Thoracic aorta (tissue), 2 donors: ENCODE measurements around the gene ERMAP. TPM values are rescaled to one million over a fixed set of nuclear protein-coding genes. Genes with fewer than 3 reads are reported as not detected.
"Not testable (repeated sequence)": the region's sequence is repeated elsewhere in the genome, so short reads cannot be mapped to it uniquely, and the experiment has no call there.

Experiments
- ATAC-seq: fragments of 150-250 bp; one replicate; pipeline ENCODE4 v1.8.0; 2017; ENCODE audit warnings: low read depth; ENCODE audit not compliant: insufficient number of reproducible peaks, low FRiP score
- DNase-seq: peaks from one replicate; pipeline ENCODE4 v3.0.0-alpha.2; 2020; ENCODE audit warnings: low spot score
- H3K27ac ChIP-seq, 2 donors: fragments of 200-600 bp; sonication (generic); 1 replicate in 1 of 2; 2 replicates in 1 of 2; pipeline ENCODE4 v1.5.1; 2016; ENCODE audit warnings: mild to moderate bottlenecking in 2 of 2, moderate library complexity in 2 of 2
- H3K27me3 ChIP-seq: fragments of 200-600 bp; sonication (generic); replicated peaks from 2 replicates; pipeline ENCODE4 v1.6.0; 2016; ENCODE audit warnings: mild to moderate bottlenecking; ENCODE audit not compliant: insufficient read depth
- H3K36me3 ChIP-seq: fragments of 200-600 bp; sonication (generic); one replicate; pipeline ENCODE4 v1.5.1; 2016
- H3K4me1 ChIP-seq, 2 donors: fragments of 200-600 bp; sonication (generic); 1 replicate in 1 of 2; 2 replicates in 1 of 2; pipeline versions ENCODE4 v1.5.1 to v1.6.0; 2016; ENCODE audit warnings: low read depth in 2 of 2, mild to moderate bottlenecking in 1 of 2; ENCODE audit not compliant: control insufficient read depth in 1 of 2
- H3K4me3 ChIP-seq: fragments of 200-600 bp; sonication (generic); 2 replicates; pipeline ENCODE4 v1.5.1; 2016; ENCODE audit warnings: mild to moderate bottlenecking
- H3K9me3 ChIP-seq: fragments of 200-600 bp; sonication (generic); 2 replicates; pipeline ENCODE4 v1.5.1; 2016
- CTCF ChIP-seq: fragments of 200-600 bp; sonication (generic); IDR thresholded peaks from one replicate; pipeline ENCODE4 v1.5.1; 2019; ENCODE audit warnings: antibody characterized with exemption
- total RNA-seq, 2 donors: library from RNA; depleted of rRNA; stranded (reverse); fragments of >200 nt; gene quantifications; one replicate each; pipeline versions ENCODE4 v1.1.0 to v1.2.3, GENCODE V29; 2016

ERMAP gene
- total RNA-seq, 2 donors from 2014 or later, result 7.0 to 18.0 TPM

GRCh38 chr1:42849944-42850343 lies 33.0 kb downstream of the ERMAP start:
- no peak for TF ChIP-seq CTCF
- peaks cover 17% of the 10 kb centered on the region for H3K36me3 ChIP-seq
- peaks cover 7 to 11% of the 10 kb centered on the region in 2 donors for H3K4me1 ChIP-seq
- no peak overlapping the region for H3K4me3 ChIP-seq
- DNase-seq, result no peak
- no peak for ATAC-seq
- H3K27ac ChIP-seq, result no peak overlapping the region
- no peaks in the 10 kb centered on the region for H3K9me3 ChIP-seq
- H3K27me3 ChIP-seq, result no peaks in the 10 kb centered on the region

GRCh38 chr1:42851420-42851819 lies 34.5 kb downstream of the ERMAP start:
- ATAC-seq, result no peak

GRCh38 chr1:42851960-42852607 lies 35.2 kb downstream of the ERMAP start:
- no peaks in the 10 kb centered on the region for H3K9me3 ChIP-seq
- TF ChIP-seq CTCF, result no peak
- peaks cover 17% of the 10 kb centered on the region for H3K36me3 ChIP-seq
- no peaks in the 10 kb centered on the region for H3K27me3 ChIP-seq
- no peak overlapping the region for H3K27ac ChIP-seq
- no peak overlapping the region for H3K4me3 ChIP-seq
- peaks cover 4 to 10% of the 10 kb centered on the region in 2 donors for H3K4me1 ChIP-seq
- DNase-seq, result no peak
- no peak for ATAC-seq

More at GRCh38 chr1:42851420-42851819, 34.5 kb downstream of the ERMAP start:
- DNase-seq, result no peak
- no peaks in the 10 kb centered on the region for H3K27me3 ChIP-seq
- peaks cover 4 to 11% of the 10 kb centered on the region in 2 donors for H3K4me1 ChIP-seq
- no peak overlapping the region for H3K4me3 ChIP-seq
- TF ChIP-seq CTCF, result no peak
- no peak overlapping the region for H3K27ac ChIP-seq
- peaks cover 17% of the 10 kb centered on the region for H3K36me3 ChIP-seq
- no peaks in the 10 kb centered on the region for H3K9me3 ChIP-seq

- no peaks in the 10 kb centered on the region for H3K9me3 ChIP-seq
- H3K36me3 ChIP-seq, result peaks cover 17% of the 10 kb centered on the region
- DNase-seq (no peak), ATAC-seq (no peak)
- no peak overlapping the region for H3K27ac ChIP-seq
- no peak overlapping the region for H3K4me3 ChIP-seq
- H3K27me3 ChIP-seq, result no peaks in the 10 kb centered on the region
- H3K4me1 ChIP-seq, result peaks cover 0 to 4% of the 10 kb centered on the region in 2 donors
- TF ChIP-seq CTCF, result no peak
Measured at GRCh38 chr1:42852608-42852980, 35.7 kb downstream of the ERMAP start.

- no peak for TF ChIP-seq CTCF
- Histone ChIP-seq H3K9me3 (no peaks in the 10 kb centered on the region), H3K27me3 (no peaks in the 10 kb centered on the region), H3K27ac (no peak overlapping the region), H3K4me3 (no peak overlapping the region), H3K4me1 (no peaks in the 10 kb centered on the region), H3K36me3 (peaks cover 17% of the 10 kb centered on the region)
- DNase-seq (no peak), ATAC-seq (no peak)
Measured at GRCh38 chr1:42853116-42853884, 36.4 kb downstream of the ERMAP start.

- not testable (repeated sequence) for H3K4me3 ChIP-seq, H3K9me3 ChIP-seq, H3K27me3 ChIP-seq, H3K27ac ChIP-seq, ATAC-seq, H3K4me1 ChIP-seq, DNase-seq, H3K36me3 ChIP-seq
Measured at GRCh38 chr1:42856554-42856953, 39.6 kb downstream of the ERMAP start.

GRCh38 chr1:42859366-42859765 lies 42.4 kb downstream of the ERMAP start:
- not testable (repeated sequence) for H3K27ac ChIP-seq, ATAC-seq, H3K27me3 ChIP-seq, H3K36me3 ChIP-seq, DNase-seq, H3K4me1 ChIP-seq, H3K9me3 ChIP-seq, H3K4me3 ChIP-seq
